Aorta (tissue), 5 donors: Measurements from ENCODE around the gene CTCF. TPM values are rescaled to one million over a fixed set of nuclear protein-coding genes. Genes with fewer than 3 reads are reported as not detected.

Experiments
- ATAC-seq: fragments of 200-7000 bp; cut with Tn5 transposase; one replicate; pipeline ENCODE4 v1.9.1; 2022; ENCODE audit warnings: moderate library complexity; ENCODE audit not compliant: low FRiP score
- DNase-seq, 2 donors: peaks; one replicate each; pipeline ENCODE4 v3.0.0-alpha.2; 2020
- H3K27ac ChIP-seq, 2 donors: one replicate each; pipeline ENCODE4 v1.5.1; 2013; ENCODE audit warnings: low read length in 2 of 2, mild to moderate bottlenecking in 2 of 2, moderate library complexity in 2 of 2, control low read depth in 1 of 2, inconsistent platforms in 1 of 2, low read depth in 1 of 2
- H3K27me3 ChIP-seq, 2 donors: one replicate each; pipeline ENCODE4 v1.6.1; 2013; ENCODE audit warnings: control low read depth in 1 of 2, low read length in 1 of 2, mild to moderate bottlenecking in 1 of 2, moderate library complexity in 1 of 2; ENCODE audit not compliant: insufficient read depth in 2 of 2, control insufficient read depth in 1 of 2
- H3K36me3 ChIP-seq, 2 donors: one replicate each; pipeline ENCODE4 v1.6.1; 2013; ENCODE audit warnings: control low read depth in 1 of 2, low read length in 1 of 2, mild to moderate bottlenecking in 1 of 2; ENCODE audit not compliant: insufficient read depth in 2 of 2, control insufficient read depth in 1 of 2
- H3K4me1 ChIP-seq, 2 donors: one replicate each; pipeline ENCODE4 v1.6.1; 2013; ENCODE audit warnings: low read length in 2 of 2, control low read depth in 1 of 2, mild to moderate bottlenecking in 1 of 2, moderate library complexity in 1 of 2; ENCODE audit not compliant: insufficient read depth in 2 of 2, control insufficient read depth in 1 of 2
- H3K4me3 ChIP-seq, 2 donors: one replicate each; pipeline ENCODE4 v1.5.1; 2013; ENCODE audit warnings: low read length in 2 of 2, control low read depth in 1 of 2, mild to moderate bottlenecking in 1 of 2
- H3K9me3 ChIP-seq: one replicate; pipeline ENCODE4 v1.6.1; 2013; ENCODE audit warnings: mild to moderate bottlenecking, low read length; ENCODE audit not compliant: control insufficient read depth
- WGBS, 2 donors: extraction: QIAGEN DNeasy Blood & Tissue Kit; methylation state at CpG; one replicate each; pipeline ENCODE4 v1.1.7; 2013; 5-methylcytosine and 5-hydroxymethylcytosine counted together
- intact Hi-C, 2 donors: fragments of 100-400 bp; cut with DNase I; formaldehyde crosslinking; loops; one replicate each; pipeline versions ENCODE4 v1.14.2 to v1.15.0; 2022
- polyA plus RNA-seq, 2 donors: library from polyadenylated mRNA; stranded (reverse); fragments of 200-250 nt; gene quantifications; one replicate each; pipeline ENCODE4 v1.2.3, GENCODE V29; 2013
- total RNA-seq, 2 donors: library from RNA; stranded (reverse); fragmentation: NEBNext Ultra II Directional; extraction: Animal tissue kit (Norgen Biotek cat#: 25700); gene quantifications; one replicate each; pipeline ENCODE4 v1.2.1, GENCODE V29; 2021
- donor health status: healthy with polysubstance abuse.
- donor health status: Bipolar disorder and iron deficiency.
- donor health status: DM: no; HTN: no; CAD: no.
- donor health status: DM: no; HTN: no; CAD: no.
- donor health status: DM: yes; HTN: yes; CAD: no.

The CTCF gene
- total and polyA plus RNA-seq, 4 donors = 16.5 to 35.8 (median 27.1) TPM

DNA sequence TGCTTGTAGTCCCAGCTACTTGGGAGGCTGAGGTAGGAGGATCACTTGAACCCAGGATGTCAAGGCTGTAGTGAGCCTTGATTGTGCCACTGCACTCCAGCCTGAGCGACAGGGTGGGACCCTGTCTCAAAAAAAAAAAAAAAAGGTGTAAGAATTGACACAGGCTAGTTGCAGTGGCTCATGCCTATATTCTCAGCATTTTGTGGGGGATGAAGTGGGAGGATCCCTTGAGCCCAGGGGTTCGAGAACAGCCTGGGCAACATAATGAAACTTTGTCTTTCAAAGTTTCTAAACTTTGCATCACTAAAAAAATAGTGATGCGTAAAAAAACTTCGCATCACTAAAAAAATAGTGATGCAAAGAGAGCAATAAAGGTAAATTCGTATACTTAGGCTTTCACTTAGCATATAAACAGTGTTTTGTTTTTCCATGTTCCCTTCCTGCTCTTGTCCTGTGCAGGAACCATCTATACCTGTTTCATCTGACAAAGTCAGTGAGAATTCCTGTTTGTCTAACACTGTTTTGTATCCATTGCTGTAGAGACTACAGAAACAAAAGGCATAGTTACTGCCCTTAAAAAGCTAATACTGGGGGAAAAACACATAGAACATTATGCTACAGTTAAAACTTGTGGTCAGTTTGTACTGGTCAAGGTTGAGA is 32.1 kb downstream of the CTCF start:
- Histone ChIP-seq H3K4me3 (no peak overlapping the region), H3K36me3 (no peaks in the 10 kb centered on the region), H3K9me3 (no peaks in the 10 kb centered on the region), H3K27me3 (no peaks in the 10 kb centered on the region), H3K27ac (no peak overlapping the region), H3K4me1 (peaks cover 2 to 5% of the 10 kb centered on the region in 2 donors)
- no peak for DNase-seq
- ATAC-seq = no peak
- 91 to 92% methylated on average over 5 of the region's 5 CpGs for WGBS, 2 donors
- intact Hi-C loops = no loop called here

DNA sequence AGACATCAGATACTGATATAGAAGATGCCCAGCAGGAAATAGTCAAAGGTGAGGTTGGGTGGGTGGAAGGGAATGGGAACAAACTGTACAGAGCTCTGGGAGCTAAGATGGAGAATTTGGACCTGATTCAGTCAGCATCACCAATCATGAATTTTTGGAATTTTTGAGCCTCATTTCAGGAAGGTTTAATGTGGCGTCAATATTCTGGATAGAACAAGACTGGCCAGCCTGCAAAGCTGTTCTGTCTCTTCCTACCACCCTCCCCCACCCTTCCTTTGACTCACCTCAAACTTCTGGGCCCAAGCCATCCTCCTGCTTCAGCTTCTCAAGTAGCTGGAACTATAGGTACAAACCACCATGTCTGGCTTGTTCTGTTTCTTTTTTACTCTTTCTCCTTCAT is 32.6 kb downstream of the CTCF start:
- DNase-seq = no peak
- no peaks in the 10 kb centered on the region for H3K9me3 ChIP-seq
- WGBS, 2 donors = 0 to 12% methylated on average over 1 of the region's 1 CpG
- H3K27me3 ChIP-seq = no peaks in the 10 kb centered on the region
- H3K27ac ChIP-seq = peak overlapping the region in 1 of 2 donors; percentile 57
- no peak for ATAC-seq
- H3K4me3 ChIP-seq = no peak overlapping the region
- no peaks in the 10 kb centered on the region for H3K36me3 ChIP-seq
- H3K4me1 ChIP-seq = peaks cover 3 to 5% of the 10 kb centered on the region in 2 donors
- intact Hi-C loops = no loop called here

DNA sequence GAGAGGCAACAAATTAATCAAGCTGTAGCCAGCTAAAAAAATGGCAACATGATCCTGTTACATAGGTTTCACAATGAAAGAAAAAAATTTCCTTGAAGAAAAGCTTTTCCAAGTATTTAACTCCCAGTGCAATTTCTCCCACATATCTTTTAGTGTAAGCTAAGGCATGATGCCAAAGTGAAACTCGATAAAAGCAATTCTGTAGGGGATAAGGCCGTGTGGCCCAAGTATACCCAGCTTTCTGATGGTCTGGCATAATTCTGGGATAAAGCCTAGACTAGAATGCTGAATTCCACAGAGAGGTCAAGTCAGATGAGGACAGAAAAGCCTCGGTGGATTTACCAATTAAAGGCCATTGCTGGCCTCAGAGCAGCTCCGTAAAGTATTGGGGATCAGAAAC is 36.2 kb downstream of the CTCF start:
- intact Hi-C loops = no loop called here
- H3K27ac ChIP-seq = no peak overlapping the region
- no peak for DNase-seq
- no peaks in the 10 kb centered on the region for H3K36me3 ChIP-seq
- ATAC-seq = no peak
- no peak overlapping the region for H3K4me3 ChIP-seq
- H3K4me1 ChIP-seq = peaks cover 3 to 5% of the 10 kb centered on the region in 2 donors
- no peaks in the 10 kb centered on the region for H3K9me3 ChIP-seq
- WGBS, 2 donors = 19 to 25% methylated on average over 4 of the region's 4 CpGs
- no peaks in the 10 kb centered on the region for H3K27me3 ChIP-seq

DNA sequence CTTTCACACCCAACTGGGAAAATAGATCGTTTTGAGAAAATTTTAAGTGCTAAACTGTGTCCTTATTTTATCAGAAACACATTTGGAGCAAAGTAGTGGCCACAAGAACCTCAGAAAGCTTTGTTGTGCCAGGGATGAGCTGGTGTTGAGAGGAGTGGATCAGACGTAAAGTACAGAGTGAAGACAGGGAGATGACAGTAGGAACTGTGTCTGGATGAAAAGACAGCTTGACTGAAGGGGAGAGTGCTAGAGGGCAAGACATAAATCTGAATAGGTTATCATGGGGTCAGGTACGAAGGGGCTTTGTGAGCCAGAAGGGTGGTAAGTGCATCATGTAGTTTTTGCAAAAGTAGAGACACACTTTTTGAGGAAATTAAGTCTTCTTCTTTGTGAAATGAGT is 43.3 kb downstream of the CTCF start:
- Histone ChIP-seq H3K4me3 (no peak overlapping the region), H3K27me3 (no peaks in the 10 kb centered on the region), H3K36me3 (peaks cover 0 to 3% of the 10 kb centered on the region in 2 donors), H3K4me1 (no peaks in the 10 kb centered on the region), H3K27ac (no peak overlapping the region), H3K9me3 (no peaks in the 10 kb centered on the region)
- 85 to 87% methylated on average over 3 of the region's 3 CpGs for WGBS, 2 donors
- no peak for ATAC-seq
- intact Hi-C loops = no loop called here
- no peak for DNase-seq

DNA sequence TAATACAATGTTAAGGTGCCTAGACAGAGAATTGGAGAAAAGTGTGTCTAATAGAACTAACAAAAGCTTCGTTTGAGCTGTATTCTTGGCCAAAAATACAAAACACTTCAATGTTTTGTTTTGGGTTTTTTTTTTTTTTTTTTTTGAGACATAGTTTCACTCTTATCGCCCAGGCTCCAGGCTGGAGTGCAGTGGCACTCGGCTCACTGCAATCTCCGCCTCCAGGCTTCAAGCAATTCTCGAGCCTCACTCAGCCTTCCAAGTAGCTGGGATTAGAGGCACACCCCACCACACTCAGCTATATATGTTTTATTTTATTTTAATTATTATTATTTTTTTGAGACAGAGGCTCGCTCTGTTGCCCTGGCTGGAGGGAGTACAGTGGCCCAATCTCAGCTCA is 44.3 kb downstream of the CTCF start:
- 20 to 26% methylated on average over 6 of the region's 6 CpGs for WGBS, 2 donors
- Histone ChIP-seq H3K27ac (no peak overlapping the region), H3K9me3 (no peaks in the 10 kb centered on the region), H3K36me3 (peaks cover 0 to 5% of the 10 kb centered on the region in 2 donors), H3K27me3 (no peaks in the 10 kb centered on the region), H3K4me3 (no peak overlapping the region), H3K4me1 (no peaks in the 10 kb centered on the region)
- intact Hi-C loops = no loop called here
- DNase-seq = no peak
- ATAC-seq = no peak

DNA sequence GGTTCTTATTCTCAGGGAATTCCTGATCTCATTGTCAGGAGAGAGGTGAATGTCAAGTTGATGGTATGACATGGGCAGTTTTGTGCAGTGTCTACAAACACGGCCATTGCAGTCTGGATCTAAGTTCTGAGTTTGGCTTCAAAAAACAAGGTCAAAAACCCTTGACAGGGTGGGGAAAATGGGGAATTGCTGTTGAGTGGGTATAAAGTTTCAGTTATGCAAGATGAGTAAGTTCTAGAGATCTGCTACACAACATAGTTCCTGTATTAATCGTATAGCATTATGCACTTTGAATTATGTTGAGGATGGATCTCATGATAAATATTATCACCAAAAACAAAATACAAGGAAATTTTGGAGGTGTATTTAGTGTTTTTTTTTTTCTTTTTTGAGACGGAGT is 46.0 kb downstream of the CTCF start:
- no peaks in the 10 kb centered on the region for H3K9me3 ChIP-seq
- WGBS, 2 donors = 80 to 88% methylated on average over 3 of the region's 3 CpGs
- intact Hi-C loops = no loop called here

DNA sequence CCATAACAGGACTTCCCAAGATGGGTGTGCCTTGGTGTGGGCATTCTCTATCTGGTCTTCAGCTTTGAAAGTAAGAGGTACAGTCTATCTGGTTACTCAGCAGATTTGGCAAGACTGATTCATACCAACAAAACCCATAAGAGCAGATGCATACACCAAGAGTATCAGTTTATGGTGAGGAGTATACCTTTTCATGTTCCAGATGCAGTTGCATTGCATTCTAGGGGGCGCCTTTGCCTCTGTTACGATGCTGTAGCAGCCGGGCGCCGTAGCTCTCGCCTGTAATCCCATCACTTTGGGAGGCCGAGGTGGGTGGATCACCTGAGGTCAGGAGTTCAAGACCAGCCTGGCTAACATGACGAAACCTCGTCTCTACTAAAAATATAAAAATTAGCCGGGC is 51.5 kb downstream of the CTCF start:
- H3K36me3 ChIP-seq = peaks cover 4 to 10% of the 10 kb centered on the region in 2 donors
- intact Hi-C loops = no loop called here

More for the DNA sequence above, 46.0 kb downstream of the CTCF start:
- no peak for DNase-seq
- Histone ChIP-seq H3K36me3 (peaks cover 0 to 7% of the 10 kb centered on the region in 2 donors), H3K4me1 (no peaks in the 10 kb centered on the region), H3K27me3 (no peaks in the 10 kb centered on the region), H3K27ac (no peak overlapping the region), H3K4me3 (no peak overlapping the region)
- ATAC-seq = no peak

DNA sequence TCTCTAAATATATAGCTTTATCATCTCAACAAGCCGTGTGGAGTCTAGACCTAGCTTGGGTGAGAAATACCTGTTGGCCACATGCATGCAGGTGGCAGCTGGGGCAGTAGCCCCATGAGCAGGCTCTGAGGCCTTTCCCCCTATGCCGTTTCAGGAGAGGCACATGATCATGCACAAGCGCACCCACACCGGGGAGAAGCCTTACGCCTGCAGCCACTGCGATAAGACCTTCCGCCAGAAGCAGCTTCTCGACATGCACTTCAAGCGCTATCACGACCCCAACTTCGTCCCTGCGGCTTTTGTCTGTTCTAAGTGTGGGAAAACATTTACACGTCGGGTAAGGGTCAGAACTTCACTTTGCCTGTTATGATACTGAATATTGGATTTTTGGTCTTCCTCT is 65.9 kb downstream of the CTCF start:
- Histone ChIP-seq H3K27me3 (no peaks in the 10 kb centered on the region), H3K27ac (no peak overlapping the region), H3K36me3 (peaks cover 6 to 11% of the 10 kb centered on the region in 2 donors), H3K9me3 (no peaks in the 10 kb centered on the region), H3K4me1 (no peaks in the 10 kb centered on the region), H3K4me3 (no peak overlapping the region)
- no peak for ATAC-seq
- WGBS, 2 donors = 92 to 95% methylated on average over 14 of the region's 14 CpGs
- intact Hi-C loops = no loop called here
- DNase-seq = peak in 1 of 2 donors; percentile 68

More for the DNA sequence above, 51.5 kb downstream of the CTCF start:
- no peak overlapping the region for H3K27ac ChIP-seq
- 91 to 92% methylated on average over 10 of the region's 10 CpGs for WGBS, 2 donors
- H3K27me3 ChIP-seq = no peaks in the 10 kb centered on the region
- no peak overlapping the region for H3K4me3 ChIP-seq
- no peak for ATAC-seq
- no peaks in the 10 kb centered on the region for H3K9me3 ChIP-seq
- DNase-seq = no peak
- no peaks in the 10 kb centered on the region for H3K4me1 ChIP-seq

DNA sequence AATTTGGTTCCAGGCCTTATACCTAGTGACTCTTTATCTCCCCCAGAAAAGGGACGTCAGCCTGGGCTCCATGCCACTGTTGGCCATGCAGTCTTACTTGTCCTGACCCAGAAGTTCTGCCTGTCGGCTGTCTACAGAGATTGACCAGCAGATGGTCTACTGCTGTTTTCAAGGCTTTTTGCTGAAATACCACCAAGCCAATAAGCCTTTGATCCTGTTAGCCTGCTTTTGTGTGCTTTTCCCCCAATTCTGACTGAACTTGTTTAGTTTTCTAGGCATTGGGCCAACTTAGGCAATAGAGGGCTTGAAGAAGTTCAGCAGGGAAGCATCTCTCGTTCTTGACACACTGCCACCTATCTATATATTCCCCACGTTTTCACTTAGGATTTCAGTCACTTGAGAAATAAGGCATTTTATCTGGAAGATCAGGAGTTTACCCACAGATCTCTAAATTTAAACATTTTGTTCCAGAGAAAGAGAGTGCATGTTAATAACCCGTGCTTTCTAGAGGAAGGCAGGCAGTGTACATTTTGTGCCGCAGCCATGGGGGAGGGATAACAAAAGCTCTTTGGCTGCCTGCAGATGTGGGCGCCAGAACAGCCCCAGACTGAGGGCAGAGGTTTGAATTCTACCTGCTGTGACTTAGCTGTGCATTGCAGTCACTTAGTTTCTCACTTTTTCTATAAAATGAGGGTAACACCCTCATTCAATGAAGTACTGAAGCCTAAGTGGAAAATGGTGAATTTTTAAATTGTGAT is 70.3 kb downstream of the CTCF start:
- no peak overlapping the region for H3K27ac ChIP-seq
- no peaks in the 10 kb centered on the region for H3K4me1 ChIP-seq
- no peaks in the 10 kb centered on the region for H3K9me3 ChIP-seq
- ATAC-seq (no peak), DNase-seq (peak in 1 of 2 donors; percentile 46)
- no peak overlapping the region for H3K4me3 ChIP-seq
- peaks cover 5 to 12% of the 10 kb centered on the region in 2 donors for H3K36me3 ChIP-seq
- H3K27me3 ChIP-seq = no peaks in the 10 kb centered on the region
- intact Hi-C loops = no loop called here
- WGBS, 2 donors = 47 to 49% methylated on average over 7 of the region's 7 CpGs
